ENCODE data around the gene MCL1.
A peak's percentile ranks its signal among the peaks of the same experiment; 100 is the strongest.

Gene MCL1

DNA sequence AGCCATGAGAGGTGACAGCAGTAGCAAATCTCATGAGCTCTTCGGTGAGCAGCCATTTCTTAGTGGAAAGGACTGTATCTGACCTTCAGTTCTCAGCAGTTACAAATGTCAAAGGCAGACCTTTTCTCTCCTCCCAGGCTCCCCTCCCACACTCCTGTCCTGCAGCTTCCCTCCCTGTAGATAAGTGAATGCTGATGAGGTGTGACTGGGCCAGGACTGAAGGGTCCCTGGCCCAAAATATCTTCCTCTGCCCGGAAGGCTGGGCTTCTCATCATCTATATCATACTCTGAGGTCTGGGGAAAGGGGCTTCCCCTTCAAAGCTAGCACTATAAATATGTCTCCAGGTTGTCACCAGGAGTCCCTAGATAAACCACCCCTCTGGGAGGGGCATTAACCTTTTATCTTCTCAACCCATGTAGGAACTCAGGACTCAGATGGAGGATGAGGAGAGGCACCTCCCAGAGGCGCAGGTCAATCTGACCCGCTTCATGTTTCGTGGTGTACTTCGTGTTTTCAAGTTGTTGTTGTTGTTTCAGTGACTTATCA is 33.9 kb downstream of the MCL1 start:
- Histone ChIP-seq H3K4me3 (ENCODE audit: low read depth, low read length) (no peak overlapping the region), H3K4me1 (ENCODE audit: control insufficient read depth, insufficient read depth, low read length) (no peaks in the 10 kb centered on the region; the same call in 1 of the 2 replicates), H3K9me3 (ENCODE audit: control insufficient read depth, insufficient read depth, low read depth, low read length) (no peaks in the 10 kb centered on the region), H3K27ac (ENCODE audit: extremely low read depth, low read depth, low read length) (no peak overlapping the region), H3K36me3 (ENCODE audit: control insufficient read depth in 2 of 2, insufficient read depth in 1 of 2, low read length in 2 of 2) (no peaks in the 10 kb centered on the region)
- TF ChIP-seq ZNF19 (tag by site-specific recombination; IDR thresholded peaks at IDR 0.05; ENCODE audit: low read depth) (no peak), ZNF121 (tag by site-specific recombination; IDR thresholded peaks at IDR 0.05) (0 out of 2 replicates have a peak, but pooled peaks have one; percentile 1)
- ChIA-PET POLR2A (interaction anchor here (0.6 to 0.7 kb wide), 2 partner anchors 29 to 237 kb away, joined by 4 to 5 read pairs; no protein-coding TSS in a partner anchor), CTCF (interaction anchor here (0.8 to 8.8 kb wide), 3 partner anchors 9 to 14 kb away, joined by 3 to 73 read pairs (median 13); no protein-coding TSS in a partner anchor)

DNA sequence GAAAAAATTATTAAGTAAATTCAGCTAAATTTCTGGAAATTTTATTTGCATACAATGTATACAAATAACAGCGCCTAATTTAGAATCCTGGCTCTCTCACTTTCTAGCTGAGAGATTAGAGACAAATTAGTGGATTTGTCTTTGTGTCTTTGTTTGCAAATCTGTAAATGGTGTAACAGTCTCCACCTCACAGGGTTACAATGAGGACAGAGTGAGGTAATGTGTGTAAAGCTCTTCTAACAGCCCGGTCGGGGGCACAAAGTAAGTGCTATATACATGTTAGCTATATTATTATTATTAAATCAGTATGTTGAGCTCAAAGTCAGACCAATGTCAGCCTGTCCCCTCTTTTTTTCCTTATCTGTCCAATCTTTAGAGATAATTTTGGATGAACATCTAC is 35.2 kb downstream of the MCL1 start:
- H3K4me1 ChIP-seq (ENCODE audit: control insufficient read depth, insufficient read depth, low read length), result no peaks in the 10 kb centered on the region; the same call in 1 of the 2 replicates
- ChIA-PET CTCF (interaction anchor here (1.2 to 8.8 kb wide), 3 partner anchors 8 to 15 kb away, joined by 3 to 73 read pairs (median 13); no protein-coding TSS in a partner anchor), POLR2A (no interaction called here)
- no peak overlapping the region for H3K27ac ChIP-seq (ENCODE audit: extremely low read depth, low read depth, low read length)
- TF ChIP-seq ZNF571 (tag by site-specific recombination; IDR thresholded peaks at IDR 0.05) (no peak), SP7 (tag by site-specific recombination; IDR thresholded peaks at IDR 0.05) (no peak), ZNF629 (tag by site-specific recombination; IDR thresholded peaks at IDR 0.05) (peak; percentile 36; the same call in 1 of the 2 replicates), GLIS1 (tag by site-specific recombination; IDR thresholded peaks at IDR 0.05) (peak; percentile 24; the same call in 1 of the 2 replicates), ZNF658 (tag by site-specific recombination; IDR thresholded peaks at IDR 0.05) (no peak), ZNF768 (tag by site-specific recombination; IDR thresholded peaks at IDR 0.05) (no peak), YY2 (tag by site-specific recombination; IDR thresholded peaks at IDR 0.05) (no peak), RBAK (tag by site-specific recombination; IDR thresholded peaks at IDR 0.05) (no peak), ZNF664 (tag by site-specific recombination; IDR thresholded peaks at IDR 0.05) (peak; percentile 51; the same call in 1 of the 2 replicates), ZNF555 (tag by site-specific recombination; conservative IDR thresholded peaks at IDR 0.05) (no peak), ZFP41 (tag by site-specific recombination; IDR thresholded peaks at IDR 0.05; ENCODE audit: borderline replicate concordance) (no peak), KLF8 (tag by site-specific recombination; IDR thresholded peaks at IDR 0.05) (no peak), ZNF16 (tag by site-specific recombination; IDR thresholded peaks at IDR 0.05; ENCODE audit: low read depth) (no peak), ZNF366 (tag by site-specific recombination; conservative IDR thresholded peaks at IDR 0.05) (no peak), ZNF335 (tag by site-specific recombination; conservative IDR thresholded peaks at IDR 0.05) (no peak), ZNF292 (tag by site-specific recombination; IDR thresholded peaks at IDR 0.05; ENCODE audit: borderline replicate concordance, low read depth) (no peak)
- TF ChIP-seq, protein P1, sequence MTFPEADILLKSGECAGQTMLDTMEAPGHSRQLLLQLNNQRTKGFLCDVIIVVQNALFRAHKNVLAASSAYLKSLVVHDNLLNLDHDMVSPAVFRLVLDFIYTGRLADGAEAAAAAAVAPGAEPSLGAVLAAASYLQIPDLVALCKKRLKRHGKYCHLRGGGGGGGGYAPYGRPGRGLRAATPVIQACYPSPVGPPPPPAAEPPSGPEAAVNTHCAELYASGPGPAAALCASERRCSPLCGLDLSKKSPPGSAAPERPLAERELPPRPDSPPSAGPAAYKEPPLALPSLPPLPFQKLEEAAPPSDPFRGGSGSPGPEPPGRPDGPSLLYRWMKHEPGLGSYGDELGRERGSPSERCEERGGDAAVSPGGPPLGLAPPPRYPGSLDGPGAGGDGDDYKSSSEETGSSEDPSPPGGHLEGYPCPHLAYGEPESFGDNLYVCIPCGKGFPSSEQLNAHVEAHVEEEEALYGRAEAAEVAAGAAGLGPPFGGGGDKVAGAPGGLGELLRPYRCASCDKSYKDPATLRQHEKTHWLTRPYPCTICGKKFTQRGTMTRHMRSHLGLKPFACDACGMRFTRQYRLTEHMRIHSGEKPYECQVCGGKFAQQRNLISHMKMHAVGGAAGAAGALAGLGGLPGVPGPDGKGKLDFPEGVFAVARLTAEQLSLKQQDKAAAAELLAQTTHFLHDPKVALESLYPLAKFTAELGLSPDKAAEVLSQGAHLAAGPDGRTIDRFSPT (tag by site-specific recombination; IDR thresholded peaks at IDR 0.05), result no peak
- TF ChIP-seq, protein P2, sequence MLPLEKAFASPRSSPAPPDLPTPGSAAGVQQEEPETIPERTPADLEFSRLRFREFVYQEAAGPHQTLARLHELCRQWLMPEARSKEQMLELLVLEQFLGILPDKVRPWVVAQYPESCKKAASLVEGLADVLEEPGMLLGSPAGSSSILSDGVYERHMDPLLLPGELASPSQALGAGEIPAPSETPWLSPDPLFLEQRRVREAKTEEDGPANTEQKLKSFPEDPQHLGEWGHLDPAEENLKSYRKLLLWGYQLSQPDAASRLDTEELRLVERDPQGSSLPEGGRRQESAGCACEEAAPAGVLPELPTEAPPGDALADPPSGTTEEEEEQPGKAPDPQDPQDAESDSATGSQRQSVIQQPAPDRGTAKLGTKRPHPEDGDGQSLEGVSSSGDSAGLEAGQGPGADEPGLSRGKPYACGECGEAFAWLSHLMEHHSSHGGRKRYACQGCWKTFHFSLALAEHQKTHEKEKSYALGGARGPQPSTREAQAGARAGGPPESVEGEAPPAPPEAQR (tag by site-specific recombination; IDR thresholded peaks at IDR 0.05), result no peak
- TF ChIP-seq, protein P3, sequence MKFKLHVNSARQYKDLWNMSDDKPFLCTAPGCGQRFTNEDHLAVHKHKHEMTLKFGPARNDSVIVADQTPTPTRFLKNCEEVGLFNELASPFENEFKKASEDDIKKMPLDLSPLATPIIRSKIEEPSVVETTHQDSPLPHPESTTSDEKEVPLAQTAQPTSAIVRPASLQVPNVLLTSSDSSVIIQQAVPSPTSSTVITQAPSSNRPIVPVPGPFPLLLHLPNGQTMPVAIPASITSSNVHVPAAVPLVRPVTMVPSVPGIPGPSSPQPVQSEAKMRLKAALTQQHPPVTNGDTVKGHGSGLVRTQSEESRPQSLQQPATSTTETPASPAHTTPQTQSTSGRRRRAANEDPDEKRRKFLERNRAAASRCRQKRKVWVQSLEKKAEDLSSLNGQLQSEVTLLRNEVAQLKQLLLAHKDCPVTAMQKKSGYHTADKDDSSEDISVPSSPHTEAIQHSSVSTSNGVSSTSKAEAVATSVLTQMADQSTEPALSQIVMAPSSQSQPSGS (tag by site-specific recombination; IDR thresholded peaks at IDR 0.05; ENCODE audit: low read depth), result no peak
- TF ChIP-seq, protein P4, sequence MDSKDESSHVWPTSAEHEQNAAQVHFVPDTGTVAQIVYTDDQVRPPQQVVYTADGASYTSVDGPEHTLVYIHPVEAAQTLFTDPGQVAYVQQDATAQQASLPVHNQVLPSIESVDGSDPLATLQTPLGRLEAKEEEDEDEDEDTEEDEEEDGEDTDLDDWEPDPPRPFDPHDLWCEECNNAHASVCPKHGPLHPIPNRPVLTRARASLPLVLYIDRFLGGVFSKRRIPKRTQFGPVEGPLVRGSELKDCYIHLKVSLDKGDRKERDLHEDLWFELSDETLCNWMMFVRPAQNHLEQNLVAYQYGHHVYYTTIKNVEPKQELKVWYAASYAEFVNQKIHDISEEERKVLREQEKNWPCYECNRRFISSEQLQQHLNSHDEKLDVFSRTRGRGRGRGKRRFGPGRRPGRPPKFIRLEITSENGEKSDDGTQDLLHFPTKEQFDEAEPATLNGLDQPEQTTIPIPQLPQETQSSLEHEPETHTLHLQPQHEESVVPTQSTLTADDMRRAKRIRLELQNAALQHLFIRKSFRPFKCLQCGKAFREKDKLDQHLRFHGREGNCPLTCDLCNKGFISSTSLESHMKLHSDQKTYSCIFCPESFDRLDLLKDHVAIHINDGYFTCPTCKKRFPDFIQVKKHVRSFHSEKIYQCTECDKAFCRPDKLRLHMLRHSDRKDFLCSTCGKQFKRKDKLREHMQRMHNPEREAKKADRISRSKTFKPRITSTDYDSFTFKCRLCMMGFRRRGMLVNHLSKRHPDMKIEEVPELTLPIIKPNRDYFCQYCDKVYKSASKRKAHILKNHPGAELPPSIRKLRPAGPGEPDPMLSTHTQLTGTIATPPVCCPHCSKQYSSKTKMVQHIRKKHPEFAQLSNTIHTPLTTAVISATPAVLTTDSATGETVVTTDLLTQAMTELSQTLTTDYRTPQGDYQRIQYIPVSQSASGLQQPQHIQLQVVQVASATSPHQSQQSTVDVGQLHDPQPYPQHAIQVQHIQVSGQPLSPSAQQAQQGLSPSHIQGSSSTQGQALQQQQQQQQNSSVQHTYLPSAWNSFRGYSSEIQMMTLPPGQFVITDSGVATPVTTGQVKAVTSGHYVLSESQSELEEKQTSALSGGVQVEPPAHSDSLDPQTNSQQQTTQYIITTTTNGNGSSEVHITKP (tag by site-specific recombination; IDR thresholded peaks at IDR 0.05), result peak; percentile 47; the same call in 1 of the 2 replicates
- TF ChIP-seq, protein P5, sequence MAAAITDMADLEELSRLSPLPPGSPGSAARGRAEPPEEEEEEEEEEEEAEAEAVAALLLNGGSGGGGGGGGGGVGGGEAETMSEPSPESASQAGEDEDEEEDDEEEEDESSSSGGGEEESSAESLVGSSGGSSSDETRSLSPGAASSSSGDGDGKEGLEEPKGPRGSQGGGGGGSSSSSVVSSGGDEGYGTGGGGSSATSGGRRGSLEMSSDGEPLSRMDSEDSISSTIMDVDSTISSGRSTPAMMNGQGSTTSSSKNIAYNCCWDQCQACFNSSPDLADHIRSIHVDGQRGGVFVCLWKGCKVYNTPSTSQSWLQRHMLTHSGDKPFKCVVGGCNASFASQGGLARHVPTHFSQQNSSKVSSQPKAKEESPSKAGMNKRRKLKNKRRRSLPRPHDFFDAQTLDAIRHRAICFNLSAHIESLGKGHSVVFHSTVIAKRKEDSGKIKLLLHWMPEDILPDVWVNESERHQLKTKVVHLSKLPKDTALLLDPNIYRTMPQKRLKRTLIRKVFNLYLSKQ (tag by site-specific recombination; IDR thresholded peaks at IDR 0.05; ENCODE audit: borderline replicate concordance), result no peak
- H3K9me3 ChIP-seq (ENCODE audit: control insufficient read depth, insufficient read depth, low read depth, low read length), result no peaks in the 10 kb centered on the region
- H3K36me3 ChIP-seq (ENCODE audit: control insufficient read depth in 2 of 2, insufficient read depth in 1 of 2, low read length in 2 of 2), result no peaks in the 10 kb centered on the region
- no peak overlapping the region for H3K4me3 ChIP-seq (ENCODE audit: low read depth, low read length)

Data from HEK293 (cell line).